Pons (tissue), 1 donor: ENCODE results near the gene PRPSAP1.
A peak's percentile ranks its signal among the peaks of the same experiment; 100 is the strongest.

ENCODE experiments used
- DNase-seq: peaks from one replicate; pipeline ENCODE4 v3.0.0-alpha.2; 2016; ENCODE audit warnings: low spot score

Gene PRPSAP1

DNA sequence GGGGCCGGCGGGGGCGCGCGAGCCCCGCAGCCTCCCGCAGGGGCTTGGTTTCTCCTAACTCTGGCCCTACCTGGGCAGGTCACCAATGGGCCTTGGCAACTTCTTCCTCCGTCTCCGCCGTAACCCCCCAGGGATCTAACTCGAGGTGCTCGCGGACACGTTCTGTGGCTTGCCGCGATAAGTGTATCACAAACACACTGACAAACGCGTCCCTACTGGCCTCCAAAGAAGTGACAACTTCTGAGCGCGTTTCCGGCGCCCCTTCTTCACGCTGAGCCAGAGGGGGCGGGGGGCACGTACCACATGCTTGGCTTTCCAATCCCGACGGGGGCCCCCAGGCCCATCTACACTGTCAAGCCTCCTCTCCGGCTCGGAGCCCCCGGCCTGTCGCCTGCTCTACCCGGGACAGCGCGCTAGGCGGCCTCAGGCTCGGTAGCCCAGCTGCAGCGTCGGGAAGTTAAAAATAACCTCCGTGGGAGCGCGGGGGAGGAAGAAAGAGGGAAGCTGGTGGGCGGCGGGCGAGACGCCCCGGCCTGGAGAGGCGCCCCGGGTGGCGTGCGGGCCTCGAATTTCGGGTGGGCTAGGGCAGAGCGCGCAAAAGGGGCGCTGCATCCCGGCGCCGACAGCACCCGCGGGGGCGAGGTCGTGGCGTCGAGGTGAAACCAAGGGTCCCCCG lies 30.0 kb upstream of the PRPSAP1 start:
- no peak for DNase-seq

- no peak for DNase-seq
Measured at GRCh38 chr17:76382803-76383545, 29.3 kb upstream of the PRPSAP1 start.

DNA sequence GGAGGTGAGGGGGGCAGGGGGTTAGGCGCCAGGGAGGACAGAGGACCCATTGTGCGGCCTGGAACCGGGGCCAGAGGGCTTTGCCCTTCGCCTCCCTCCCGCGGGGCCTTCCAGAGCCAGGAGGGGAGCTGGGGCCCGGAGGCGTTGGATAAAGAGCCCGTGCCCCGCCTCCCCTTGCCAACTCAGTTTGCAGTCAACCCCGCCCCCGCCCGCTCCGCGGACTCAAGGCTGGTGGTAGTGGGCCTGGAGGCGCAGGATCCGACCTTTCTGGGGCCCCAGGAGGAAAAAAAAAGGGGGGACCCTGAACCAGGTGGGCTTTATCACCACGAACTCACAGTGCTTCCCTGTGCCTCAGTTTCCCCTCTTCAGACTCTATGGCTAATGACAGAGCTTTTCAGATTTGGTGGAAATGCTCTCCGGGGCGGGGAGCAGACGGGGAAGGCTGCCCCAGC lies 28.7 kb upstream of the PRPSAP1 start:
- DNase-seq = no peak

DNA sequence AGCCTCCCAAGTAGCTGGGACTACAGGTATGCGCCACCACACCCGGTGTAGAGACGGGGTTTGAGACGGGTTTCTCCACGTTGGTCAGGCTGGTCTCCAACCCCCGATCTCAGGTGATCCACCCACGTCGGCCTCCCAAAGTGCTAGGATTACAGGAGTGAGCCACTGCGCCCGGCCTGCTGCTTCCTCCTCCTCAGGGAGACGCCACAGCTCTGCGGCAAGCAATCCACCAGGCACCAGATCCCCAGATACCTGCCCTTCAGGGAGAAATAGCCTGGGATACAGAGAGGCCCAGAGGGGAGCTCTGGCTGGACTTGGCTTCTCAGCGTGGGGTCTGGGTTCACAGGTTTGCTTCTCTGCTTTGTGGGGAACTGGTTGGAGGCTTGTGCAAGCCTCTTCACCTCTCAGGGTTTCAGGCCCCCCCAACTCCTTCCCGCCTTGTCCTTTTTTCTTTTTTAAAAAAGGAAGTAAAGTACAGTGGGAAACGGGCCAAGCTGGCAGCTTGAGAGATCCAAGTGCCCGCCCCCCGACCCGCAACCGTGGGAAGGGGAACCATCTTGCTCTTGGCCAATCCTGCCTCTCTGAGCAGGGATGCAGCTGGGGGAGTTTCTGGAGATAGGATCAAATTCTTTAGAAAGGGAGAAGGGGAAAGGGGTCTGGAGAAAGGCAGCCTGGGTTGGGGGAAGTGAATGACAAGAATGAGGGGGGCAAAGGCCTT lies 28.1 kb upstream of the PRPSAP1 start:
- DNase-seq = peak; percentile 56

GRCh38 chr17:76379646-76380376 lies 26.1 kb upstream of the PRPSAP1 start:
- DNase-seq = no peak

GRCh38 chr17:76379275-76379641 lies 25.5 kb upstream of the PRPSAP1 start:
- DNase-seq = no peak

DNA sequence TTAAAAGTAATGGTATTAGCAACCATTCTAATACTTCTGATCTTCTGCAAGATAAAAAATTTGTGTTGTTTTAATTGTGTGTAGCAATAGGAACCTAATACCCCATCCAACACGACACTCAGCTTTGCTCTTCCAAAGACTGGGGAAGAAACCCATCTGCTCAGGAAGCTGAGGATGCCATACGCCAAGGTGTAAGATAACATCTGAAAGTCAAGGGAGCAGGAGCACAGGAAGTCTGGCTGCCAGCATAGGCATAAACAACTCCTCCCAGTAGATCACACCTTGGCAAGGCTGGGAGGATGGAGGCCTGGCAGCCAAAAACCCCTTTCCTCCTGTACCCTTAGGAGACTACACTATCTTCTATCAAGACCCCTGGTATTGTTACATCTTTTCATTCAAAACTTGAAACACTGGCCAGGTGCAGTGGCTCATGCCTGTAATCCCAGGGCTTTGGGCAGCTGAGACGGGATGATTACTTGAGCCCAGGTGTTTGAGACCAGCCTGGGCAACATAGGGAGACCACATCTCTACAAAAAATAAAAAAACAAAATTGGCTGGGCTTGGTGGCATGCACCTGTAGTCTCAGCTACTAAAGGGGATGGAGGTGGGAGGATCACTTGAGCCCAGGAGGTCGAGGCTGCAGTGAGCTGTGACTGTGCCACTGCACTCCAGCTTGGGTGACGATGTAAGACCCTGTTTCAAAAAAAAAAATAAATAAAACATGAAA lies 25.0 kb upstream of the PRPSAP1 start:
- no peak for DNase-seq

DNA sequence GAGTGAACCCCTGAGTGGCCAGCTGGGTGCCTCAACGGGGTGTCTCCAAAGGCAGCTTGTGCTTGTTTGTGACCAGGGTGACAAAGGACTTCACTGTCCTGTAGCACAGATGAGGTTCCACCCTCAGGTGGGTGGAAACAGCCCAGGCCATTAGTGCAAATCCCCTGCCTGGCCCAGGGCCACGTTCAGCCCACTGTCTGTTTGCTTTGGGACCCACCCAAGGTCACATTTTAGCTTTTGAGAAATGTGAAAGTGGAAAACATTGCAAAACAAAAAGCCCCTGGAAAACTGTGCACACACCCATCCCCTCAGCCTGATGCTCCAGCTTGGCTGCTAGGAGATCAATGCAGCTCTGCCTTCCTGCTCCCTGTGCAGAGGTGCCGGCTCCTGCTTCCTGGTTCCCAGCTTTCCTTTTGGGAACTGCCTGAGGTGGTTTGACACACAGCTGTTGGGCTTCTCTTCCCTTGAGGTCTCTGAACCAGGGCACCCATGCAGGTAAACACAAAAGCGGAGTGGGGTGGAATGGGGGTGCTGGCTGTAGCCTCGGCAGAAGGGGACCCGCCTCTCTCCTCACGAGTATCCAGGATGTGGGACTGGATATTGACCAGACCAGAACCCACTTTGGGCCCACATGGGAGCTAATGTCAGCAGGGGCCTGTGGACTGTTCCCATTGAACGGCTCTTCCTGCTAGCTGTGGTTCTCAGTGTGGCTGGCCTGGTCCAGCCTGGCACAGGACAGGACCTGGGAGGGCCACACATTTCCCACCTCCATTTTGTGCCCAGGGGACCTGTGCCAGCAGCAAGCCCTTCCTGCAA lies 22.8 kb upstream of the PRPSAP1 start:
- DNase-seq = no peak

GRCh38 chr17:76371656-76372628 lies 18.2 kb upstream of the PRPSAP1 start:
- no peak for DNase-seq

- no peak for DNase-seq
Measured at GRCh38 chr17:76370261-76370993, 16.7 kb upstream of the PRPSAP1 start.

- no peak for DNase-seq
Measured at GRCh38 chr17:76369804-76370203, 16.1 kb upstream of the PRPSAP1 start.

- no peak for DNase-seq
Measured at GRCh38 chr17:76369379-76369778, 15.7 kb upstream of the PRPSAP1 start.

DNA sequence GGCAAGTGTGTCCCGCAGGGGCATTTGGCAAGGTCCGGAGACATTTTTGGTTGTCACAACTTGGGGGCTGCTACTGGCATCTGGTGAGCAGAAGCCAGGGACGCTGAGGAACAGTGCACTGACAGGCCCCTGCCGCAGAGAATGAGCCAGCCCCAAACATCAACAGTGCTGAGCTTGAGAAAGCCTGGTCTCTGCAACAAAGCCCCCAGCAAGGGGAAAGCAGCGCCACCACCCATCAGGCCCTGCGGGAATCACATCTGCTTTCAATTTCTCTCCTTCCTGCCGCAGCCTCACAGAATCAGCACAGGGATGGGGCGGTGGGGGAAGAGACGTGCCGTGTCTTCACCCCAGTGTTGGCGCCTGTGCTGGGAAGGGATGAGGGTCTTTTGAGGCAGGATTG lies 14.8 kb upstream of the PRPSAP1 start:
- no peak for DNase-seq

GRCh38 chr17:76367642-76368041 lies 13.9 kb upstream of the PRPSAP1 start:
- DNase-seq = no peak

DNA sequence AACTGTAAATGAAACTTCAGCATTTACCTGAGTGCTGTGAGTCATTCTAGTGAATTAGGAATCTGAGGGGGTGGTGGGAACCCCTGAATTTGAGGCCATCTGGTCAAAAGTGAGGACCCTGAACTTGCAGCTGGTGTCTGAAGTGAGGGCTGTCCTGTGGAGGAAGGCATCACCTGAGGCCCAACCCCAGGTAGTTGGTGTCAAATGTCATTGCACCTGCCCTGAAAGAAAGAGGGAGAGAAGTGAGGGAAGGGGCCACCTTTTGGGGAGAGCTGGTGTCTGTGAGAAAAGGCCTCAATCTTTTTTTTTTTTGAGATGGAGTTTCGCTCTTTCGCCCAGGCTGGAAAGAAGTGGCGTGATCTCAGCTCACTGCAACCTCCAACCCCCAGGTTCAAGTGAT lies 12.5 kb upstream of the PRPSAP1 start:
- DNase-seq = no peak

DNA sequence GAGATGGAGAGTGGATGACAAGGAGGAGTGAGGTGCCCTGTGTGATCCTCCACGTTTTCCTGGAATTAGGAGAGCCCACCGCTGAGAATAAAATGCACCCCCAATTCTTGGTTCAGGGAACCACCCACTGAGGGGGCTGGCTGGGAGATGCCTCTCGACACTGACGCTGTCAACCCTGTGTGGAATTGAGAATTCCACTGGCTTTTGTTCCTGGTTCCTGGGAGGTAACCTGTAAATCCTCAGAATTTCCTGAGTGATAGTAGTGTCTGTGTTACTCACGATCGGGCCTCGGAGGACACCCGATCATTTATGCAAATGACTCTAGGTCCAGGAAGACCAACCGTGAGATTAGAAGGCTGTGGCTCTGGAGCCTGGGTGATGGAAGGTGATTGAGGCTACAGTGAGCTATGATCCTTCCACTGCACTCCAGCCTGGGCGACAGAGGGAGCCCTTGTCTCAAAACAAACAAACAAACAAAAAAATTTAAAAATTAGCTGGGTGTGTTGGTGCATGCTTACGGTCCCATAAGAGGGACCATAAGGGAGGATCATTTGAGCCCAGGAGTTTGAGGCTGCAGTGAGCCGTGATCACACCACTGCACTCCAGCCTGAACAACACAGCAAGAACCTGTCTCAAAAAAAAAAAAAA lies 11.7 kb upstream of the PRPSAP1 start:
- DNase-seq = no peak

GRCh38 chr17:76363107-76363842 lies 9.6 kb upstream of the PRPSAP1 start:
- no peak for DNase-seq

DNA sequence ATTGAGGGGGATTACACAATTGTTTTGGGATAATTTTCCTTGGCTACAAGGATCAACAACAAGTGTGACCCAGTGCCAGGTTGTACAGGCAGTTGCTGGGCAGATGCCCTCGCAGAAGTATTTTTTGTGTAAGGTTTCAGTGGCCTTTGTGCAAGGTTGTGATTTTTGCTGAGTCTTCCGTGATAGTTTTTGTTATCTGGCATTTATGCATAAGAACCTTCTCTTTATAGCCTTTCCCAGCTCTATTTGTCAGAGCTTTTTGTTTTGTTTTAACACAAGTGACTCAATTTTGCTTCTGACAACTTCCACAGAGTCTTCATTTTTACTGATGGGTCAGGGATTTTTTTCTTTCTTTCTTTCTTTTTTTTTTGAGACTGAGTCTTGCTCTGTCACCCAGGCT lies 6.7 kb upstream of the PRPSAP1 start:
- DNase-seq = no peak
